ENCODE data around the gene LIPT1.
"Not testable (repeated sequence)": the region's sequence is repeated elsewhere in the genome, so short reads cannot be mapped to it uniquely, and the experiment has no call there.

The LIPT1 gene

DNA sequence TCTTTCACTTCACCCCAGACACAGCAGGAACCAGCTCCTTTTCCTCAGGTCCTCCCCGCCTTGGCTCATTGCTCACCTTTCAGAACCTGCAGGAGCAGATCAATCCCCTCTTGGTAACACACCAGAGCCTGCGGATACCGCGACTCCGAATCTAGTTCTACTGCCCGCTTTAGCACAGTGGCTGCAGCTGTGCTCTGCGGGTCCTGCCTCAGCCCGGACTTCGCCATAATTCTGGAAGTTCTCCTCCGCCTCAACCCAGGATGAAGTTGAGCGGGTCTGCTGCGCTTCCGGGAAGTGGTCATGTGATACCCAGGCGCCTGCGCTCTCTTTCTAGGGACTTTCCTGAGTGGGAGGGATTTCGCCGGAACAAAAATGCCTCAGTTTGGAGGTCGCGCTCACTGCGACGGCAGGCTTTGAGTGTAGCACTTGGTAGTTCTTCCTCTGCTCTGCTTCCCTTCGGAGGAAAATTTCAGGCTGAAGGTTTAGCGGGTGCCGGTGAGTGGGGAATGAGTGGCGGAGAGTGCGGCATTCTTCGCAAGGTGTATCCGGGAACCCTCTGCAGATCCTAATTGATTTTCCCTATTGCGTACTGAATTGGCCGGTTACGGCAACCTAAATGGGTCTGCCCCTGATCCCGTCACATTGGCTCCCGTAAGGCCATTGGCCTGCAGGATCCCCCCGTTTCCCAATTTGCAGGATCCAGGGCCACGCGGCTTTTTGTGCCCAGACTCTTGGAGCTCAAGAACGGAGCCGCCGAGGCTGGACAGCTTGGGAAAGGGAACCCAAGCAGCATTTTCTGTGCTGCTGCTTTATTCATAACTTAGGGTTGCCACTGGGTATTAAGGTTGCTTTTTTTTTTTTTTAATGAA, 26.2 kb downstream of the LIPT1 start, which contains the start of the genes MITD1 and MRPL30:
MITD1 (minus strand) TSS at position 304 of the 869 bp plus-strand sequence; CDS start at position 227, 77 bp downstream.
MRPL30 (plus strand) TSS at position 430 of the 869 bp plus-strand sequence. CDS start 5,020 bp downstream, outside the sequence.
- DNase-seq, result peak; percentile 96

DNA sequence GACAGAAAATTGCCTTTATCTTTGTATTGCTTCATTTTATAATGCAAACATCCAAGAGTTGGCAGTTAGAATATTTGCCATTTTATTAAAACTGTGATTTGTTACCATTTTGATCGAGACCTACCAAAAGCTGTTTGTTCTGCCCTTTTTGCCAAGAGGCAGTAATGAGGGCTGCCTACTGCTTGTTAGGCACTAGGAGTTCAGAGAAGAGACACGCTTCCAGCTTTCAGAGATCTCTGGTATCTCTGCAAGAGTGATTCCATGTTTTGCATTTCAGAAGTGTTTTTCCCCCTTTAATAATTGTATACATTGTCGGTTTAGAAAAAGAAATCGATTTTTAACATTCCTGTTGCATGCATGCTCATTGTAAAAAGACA, 26.8 kb downstream of the LIPT1 start:
- DNase-seq, result no peak

DNA sequence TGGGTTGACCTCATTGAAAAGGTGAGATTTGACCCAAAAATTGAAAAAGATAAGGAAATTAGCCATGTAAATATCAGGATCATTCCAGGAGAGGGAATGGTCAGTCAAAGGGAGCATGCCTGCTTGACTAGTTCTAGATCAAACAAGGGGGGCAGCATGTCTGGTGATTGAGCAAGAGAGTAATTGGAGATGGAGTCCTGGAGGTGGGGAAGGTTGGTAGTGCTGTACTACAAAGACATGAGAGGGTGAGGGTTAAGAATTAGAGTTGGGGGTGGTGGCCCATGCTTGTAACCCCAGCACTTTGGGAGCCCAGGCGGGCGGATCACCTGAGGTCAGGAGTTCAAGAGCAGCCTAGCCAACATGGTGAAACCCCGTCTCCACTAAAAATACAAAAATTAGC, 28.3 kb downstream of the LIPT1 start:
- no peak for DNase-seq

DNA sequence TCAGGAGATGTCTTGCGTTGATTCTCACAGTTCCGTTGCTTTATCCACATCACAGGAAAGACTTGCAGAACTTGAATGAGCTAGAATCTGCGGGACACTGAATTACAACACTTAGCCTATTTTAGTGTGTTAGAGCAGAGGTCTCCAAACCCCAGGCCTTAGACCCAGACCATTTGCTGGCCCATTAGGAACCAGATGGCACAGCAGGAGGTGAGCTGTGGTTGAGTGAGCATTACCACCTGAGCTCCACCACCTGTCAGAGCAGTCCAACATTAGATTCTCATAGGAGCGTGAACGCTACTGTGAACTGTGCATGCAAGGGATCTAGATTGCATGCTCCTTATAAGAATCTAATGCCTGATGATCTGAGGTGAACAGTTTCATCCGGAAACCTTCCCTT, 30.0 kb downstream of the LIPT1 start:
- no peak for DNase-seq

DNA sequence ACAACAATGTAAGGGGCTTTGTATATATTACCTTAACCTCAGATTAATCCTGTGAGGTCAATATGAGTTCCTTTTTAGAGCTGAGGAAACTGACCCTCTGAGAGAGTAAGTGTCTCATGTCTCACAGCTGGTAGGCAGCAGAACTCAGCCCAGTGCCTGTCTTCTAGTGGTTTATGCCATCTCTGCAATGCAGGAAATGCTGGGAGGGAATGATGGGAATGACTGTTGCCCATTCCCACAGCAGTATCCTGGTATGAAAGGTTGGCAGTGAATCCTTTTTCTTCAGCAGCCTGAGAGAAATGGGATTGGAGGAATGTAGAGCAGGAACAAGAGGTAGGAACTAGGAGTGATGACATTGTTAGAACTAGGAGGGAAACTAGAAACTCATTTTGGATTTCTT, 32.2 kb downstream of the LIPT1 start:
- DNase-seq, result no peak

DNA sequence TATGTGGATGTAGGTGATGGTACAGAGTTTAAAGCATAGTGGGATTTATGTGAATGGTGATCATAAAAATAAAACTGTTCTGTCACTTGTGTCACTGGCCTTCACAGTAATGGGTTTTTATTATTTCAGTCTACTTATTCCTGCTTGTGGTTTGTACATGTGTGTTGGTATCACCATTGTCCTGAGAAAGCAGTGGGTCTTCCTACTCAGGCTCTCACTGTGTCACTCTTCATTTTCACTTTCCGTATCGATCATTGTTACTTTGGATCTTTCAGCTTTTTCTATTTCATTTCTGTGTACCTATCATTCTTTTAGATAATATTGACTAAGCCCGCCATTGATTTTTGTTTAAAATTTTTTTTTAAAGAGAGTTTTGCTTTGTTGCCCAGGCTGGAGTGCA, 33.6 kb downstream of the LIPT1 start:
- no peak for DNase-seq

DNA sequence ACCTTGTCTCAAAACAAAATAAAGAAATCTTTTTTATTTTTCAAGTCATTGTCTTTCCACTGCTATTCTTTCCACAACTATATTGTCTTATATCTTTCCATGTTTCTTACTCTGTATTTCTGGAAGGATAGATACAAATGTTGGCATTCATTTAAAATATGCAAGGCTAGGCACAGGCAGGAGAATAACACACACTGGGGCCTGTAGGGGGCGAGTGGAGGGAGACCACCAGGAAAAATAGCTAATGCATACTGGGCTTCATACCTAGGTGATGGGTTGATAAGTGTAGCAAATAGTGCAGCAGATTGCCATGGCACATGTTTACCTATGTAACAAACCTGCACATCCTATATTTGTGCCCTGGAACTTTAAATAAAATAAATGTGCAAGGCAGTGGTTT, 35.8 kb downstream of the LIPT1 start:
- DNase-seq, result no peak

DNA sequence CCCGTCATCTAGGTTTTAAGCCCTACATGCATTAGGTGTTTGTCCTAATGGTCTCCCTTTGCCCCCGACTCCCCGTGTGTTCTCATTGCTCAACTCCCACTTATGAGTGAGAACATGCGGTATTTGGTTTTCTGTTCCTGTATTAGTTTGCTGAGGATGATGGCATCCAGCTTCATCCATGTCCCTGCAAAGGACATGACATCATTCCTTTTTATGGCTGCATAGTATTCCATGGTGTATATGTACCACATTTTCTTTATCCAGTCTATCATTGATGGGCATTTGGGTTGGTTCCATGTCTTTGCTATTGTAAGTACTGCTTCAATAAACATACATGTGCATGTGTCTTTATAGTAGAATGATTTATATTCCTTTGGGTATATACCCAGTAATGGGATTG, 37.6 kb downstream of the LIPT1 start:
- not testable (repeated sequence) for DNase-seq

DNA sequence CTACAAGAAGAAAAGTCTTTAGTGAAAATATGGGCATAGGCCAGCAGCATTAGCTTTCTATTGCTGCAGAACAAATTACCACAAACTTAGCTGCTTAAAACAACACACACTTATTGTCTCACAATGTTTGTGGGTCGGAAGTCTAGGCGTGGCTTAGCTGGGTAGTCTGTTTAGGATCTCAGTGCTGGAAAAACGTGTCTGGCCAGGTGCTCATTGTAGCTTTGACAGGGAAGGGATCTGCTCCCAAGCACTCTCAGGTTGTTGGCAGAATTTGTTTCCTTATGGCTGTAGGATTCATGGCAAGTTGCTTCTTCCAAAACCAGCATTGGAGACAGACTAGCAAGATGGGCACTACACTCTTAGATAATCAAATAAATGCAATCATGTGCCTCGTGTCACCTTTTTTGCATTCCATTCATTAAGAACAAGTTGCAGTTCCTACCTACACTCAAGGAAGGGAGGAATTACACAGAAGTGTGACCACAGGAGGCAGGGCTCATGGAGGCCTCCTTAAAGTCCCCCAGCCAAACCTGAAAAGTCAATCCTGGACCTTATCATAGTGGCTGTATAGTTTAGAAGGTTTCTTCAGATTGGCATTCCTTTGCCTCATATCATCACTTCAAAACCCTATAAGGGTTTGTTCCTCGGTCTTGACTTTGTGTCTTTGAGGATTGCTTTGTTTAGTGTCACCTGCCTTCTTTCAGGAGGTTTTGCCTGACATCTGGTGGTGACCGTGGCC, 43.5 kb downstream of the LIPT1 start:
- DNase-seq, result no peak

DNA sequence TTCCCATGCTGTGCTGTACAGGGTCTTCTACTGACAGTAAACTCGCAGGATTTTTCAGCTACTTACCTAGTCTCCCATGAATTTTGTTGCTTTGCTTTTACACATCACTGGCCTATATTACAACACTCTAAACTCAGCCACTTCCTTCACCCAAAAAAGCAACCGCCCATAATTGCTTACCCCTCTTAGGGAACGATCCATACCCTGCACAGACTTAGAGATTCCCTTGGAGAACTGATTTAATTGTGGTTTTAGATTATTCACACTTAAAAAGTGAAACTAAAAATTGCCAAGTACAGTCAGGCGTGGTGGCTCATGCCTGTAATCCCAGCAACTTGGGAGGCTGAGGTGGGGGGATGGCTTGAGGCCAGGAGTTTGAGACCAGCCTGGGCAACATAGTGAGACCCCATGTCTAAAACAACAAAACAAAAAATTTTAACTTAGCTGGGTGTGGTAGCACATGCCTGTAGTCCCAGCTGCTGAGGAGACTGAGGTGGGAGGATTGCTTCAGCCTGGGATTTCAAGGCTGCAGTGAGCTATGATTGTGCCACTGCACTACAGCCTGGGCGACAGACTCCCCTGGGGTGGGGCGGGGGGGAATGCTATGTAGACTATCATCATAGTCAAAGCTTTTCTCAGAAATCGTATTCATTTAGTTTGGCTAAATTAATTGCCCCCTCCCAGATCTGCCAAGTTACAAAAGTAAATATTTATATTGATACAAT, 45.5 kb downstream of the LIPT1 start:
- DNase-seq, result no peak

DNA sequence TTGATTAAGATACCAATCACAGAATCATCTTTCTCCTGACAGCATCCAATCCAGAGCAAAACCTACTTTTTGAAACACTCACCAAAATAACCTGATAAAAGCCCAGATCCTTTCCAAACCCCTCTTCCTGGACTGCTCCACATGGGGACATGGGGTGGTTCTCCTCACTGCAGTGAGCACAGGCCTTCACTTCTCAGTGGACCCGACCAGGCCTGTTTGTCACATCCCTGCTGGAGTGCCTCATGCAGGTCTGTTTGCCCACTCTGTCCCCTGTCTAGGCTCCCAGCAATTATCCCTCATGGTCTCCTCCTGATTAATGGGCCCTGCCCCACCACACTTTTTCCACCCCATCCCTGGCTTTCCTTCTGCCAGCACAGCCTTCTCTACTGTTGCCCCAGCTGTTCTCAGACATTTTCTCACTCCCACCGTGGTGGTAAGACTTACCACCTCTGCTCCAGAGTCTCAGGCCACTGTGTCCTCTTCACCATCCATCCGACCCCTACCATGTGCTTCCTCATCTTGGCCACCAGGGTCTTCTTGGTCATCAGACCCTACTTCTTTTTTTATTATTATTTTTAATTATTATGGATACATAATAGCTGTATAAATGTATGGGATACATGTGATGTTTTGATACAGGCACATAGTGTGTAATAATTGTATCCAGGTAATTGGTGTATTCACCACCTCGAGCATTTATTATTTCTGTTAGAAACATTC, 47.4 kb downstream of the LIPT1 start:
- DNase-seq, result no peak

DNA sequence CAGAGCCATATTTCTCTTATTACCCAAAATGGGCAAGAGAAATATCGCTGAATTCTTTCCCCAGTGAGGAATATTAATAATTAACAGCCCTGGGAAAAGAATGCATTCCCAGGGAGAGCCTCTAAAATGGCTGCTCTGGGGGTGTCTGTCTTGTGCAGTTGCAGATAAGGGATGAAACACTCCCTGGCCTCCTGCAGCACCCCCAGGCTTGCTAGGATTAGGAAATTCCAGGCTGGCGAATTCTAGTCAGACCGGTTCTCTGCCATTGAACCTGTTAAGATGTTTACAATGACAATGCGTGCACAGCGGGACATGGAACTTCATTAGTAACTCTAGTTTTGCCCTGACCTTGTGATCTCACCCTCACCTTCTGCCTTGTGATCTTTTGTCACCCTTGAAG, 50.7 kb downstream of the LIPT1 start:
- no peak for DNase-seq
